HCT116 (cell line): Measurements from ENCODE around the gene CAPN5.

ENCODE experiments used
- POLR2AphosphoS5 ChIP-seq: IDR thresholded peaks from 2 replicates; pipeline ENCODE4 v1.6.1; 2011; ENCODE audit warnings: mild to moderate bottlenecking, low read depth, low read length, moderate library complexity
- TF ChIP-seq, protein P1 (sequence below), 3 experiments: fragments of 200-600 bp in 1 of 3; sonication (generic) in 1 of 3; IDR thresholded peaks in 2 of 3; conservative IDR thresholded peaks in 1 of 3; 2 replicates each; pipeline ENCODE4 v1.5.1; 2012 to 2017; ENCODE audit warnings: low read depth in 2 of 3, low read length in 2 of 3, antibody characterized with exemption in 1 of 3, borderline replicate concordance in 1 of 3, control low read depth in 1 of 3, mild to moderate bottlenecking in 1 of 3, mixed read lengths in 1 of 3, mixed run types in 1 of 3, moderate library complexity in 1 of 3; ENCODE audit not compliant: insufficient read depth in 1 of 3

DNA sequence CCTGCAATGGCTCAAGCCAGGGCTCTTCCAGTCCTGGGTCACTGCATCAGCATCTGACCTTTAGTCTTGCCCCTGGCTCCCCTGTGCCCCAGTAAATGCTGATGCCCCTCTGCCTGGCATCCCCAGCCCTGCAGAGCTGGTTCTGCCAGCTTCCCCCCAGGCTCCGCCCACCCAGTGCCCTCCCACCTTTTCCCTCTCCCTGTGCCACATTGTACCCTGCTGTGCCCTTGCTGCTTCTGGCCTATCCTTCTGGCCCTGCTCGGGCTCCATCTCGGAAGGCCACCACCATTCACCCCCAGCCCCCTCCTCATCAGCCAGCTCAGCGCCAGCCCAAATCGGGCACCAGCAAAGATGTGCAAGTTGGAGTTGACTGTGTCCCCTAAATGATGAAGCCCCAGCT, 7.4 kb downstream of the CAPN5 start:
- TF ChIP-seq POLR2AphosphoS5: no peak
- TF ChIP-seq, protein P1, sequence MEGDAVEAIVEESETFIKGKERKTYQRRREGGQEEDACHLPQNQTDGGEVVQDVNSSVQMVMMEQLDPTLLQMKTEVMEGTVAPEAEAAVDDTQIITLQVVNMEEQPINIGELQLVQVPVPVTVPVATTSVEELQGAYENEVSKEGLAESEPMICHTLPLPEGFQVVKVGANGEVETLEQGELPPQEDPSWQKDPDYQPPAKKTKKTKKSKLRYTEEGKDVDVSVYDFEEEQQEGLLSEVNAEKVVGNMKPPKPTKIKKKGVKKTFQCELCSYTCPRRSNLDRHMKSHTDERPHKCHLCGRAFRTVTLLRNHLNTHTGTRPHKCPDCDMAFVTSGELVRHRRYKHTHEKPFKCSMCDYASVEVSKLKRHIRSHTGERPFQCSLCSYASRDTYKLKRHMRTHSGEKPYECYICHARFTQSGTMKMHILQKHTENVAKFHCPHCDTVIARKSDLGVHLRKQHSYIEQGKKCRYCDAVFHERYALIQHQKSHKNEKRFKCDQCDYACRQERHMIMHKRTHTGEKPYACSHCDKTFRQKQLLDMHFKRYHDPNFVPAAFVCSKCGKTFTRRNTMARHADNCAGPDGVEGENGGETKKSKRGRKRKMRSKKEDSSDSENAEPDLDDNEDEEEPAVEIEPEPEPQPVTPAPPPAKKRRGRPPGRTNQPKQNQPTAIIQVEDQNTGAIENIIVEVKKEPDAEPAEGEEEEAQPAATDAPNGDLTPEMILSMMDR (IDR thresholded peaks at IDR 0.05 in 2 of 3, conservative IDR thresholded peaks at IDR 0.05 in 1 of 3; ENCODE audit: borderline replicate concordance in 1 of 3, insufficient read depth in 1 of 3, low read depth in 2 of 3, low read length in 2 of 3): no peak
